ENCODE data around the gene RSBN1. TPM values are rescaled to one million over a fixed set of nuclear protein-coding genes. Genes with fewer than 3 reads are reported as not detected.

RSBN1 gene
- total RNA-seq, 2 donors from 2014 or later: 22.2 to 47.4 TPM

GRCh38 chr1:113836534-113836933 is 24.3 kb upstream of the RSBN1 start:
- Mint-ChIP-seq H3K4me3 (no peak overlapping the region), H3K9me3 (no peaks in the 10 kb centered on the region), H3K36me3 (ENCODE audit: low read depth) (peaks cover 86% of the 10 kb centered on the region), H3K4me1 (no peaks in the 10 kb centered on the region), H3K27me3 (no peaks in the 10 kb centered on the region), H3K27ac (no peak overlapping the region)
- ATAC-seq (replicated peaks): no peak

DNA sequence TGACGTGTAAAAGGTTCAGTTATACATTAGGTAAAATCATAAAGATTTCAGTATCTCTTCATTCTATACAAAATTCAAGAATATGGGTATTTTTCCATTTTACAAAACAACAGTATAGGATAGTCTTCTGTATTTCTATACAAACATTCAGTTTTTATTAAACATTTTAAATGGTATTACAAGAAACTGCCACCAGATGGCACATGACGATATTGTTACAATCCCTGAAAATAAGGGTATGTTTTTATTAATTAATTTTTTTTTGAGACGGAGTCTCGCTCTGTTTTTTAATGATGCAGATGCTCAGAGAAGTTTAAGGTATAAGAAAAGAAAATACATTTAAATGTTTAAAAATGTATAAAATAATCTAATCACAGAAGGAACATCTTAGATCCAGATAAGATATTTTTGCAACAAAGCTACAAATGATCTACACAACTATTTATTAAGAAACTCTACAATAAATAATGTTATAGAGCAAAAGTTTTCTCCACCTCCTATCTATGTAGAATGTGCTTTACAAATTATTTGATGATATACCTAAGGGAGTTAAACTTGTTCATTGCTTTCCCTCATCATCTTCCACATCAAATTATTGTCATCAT is 23.5 kb upstream of the RSBN1 start:
- ATAC-seq (replicated peaks): no peak
- Mint-ChIP-seq H3K27ac (no peak overlapping the region), H3K4me3 (no peak overlapping the region), H3K36me3 (ENCODE audit: low read depth) (peaks cover 85% of the 10 kb centered on the region), H3K27me3 (no peaks in the 10 kb centered on the region), H3K9me3 (no peaks in the 10 kb centered on the region), H3K4me1 (no peaks in the 10 kb centered on the region)

GRCh38 chr1:113834716-113835115 is 22.4 kb upstream of the RSBN1 start:
- Mint-ChIP-seq H3K36me3 (ENCODE audit: low read depth) (peaks cover 81% of the 10 kb centered on the region), H3K9me3 (no peaks in the 10 kb centered on the region), H3K4me3 (no peak overlapping the region), H3K4me1 (no peaks in the 10 kb centered on the region), H3K27ac (no peak overlapping the region), H3K27me3 (no peaks in the 10 kb centered on the region)
- ATAC-seq (replicated peaks): no peak

GRCh38 chr1:113830039-113830438 is 17.8 kb upstream of the RSBN1 start:
- no peak for ATAC-seq (replicated peaks)
- H3K9me3 Mint-ChIP-seq: no peaks in the 10 kb centered on the region
- H3K4me1 Mint-ChIP-seq: no peaks in the 10 kb centered on the region
- no peaks in the 10 kb centered on the region for H3K27me3 Mint-ChIP-seq
- H3K4me3 Mint-ChIP-seq: no peak overlapping the region
- H3K36me3 Mint-ChIP-seq (ENCODE audit: low read depth): peaks cover 81% of the 10 kb centered on the region
- no peak overlapping the region for H3K27ac Mint-ChIP-seq

DNA sequence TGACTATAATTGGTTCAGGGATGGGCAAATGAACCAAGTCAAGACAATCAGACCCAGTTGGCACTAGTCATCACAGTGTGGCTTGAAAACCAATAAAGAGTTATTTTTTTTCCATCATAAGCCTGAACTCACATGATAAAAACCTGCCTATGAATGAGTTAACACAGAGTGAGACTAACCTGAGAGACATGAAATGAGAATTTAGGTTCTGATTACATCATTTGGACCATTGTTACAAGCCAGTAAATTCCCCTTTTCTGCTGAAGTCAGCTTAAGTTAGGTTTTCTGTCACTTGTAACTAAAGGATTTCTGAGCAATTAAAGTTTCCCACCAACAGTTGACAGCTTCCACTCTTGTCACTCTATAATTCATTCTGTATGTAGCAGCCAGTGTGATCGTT is 9.6 kb upstream of the RSBN1 start:
- Mint-ChIP-seq H3K27ac (peak overlapping the region; percentile 61), H3K27me3 (no peaks in the 10 kb centered on the region), H3K4me1 (no peaks in the 10 kb centered on the region), H3K9me3 (no peaks in the 10 kb centered on the region), H3K4me3 (no peak overlapping the region), H3K36me3 (ENCODE audit: low read depth) (peaks cover 88% of the 10 kb centered on the region)
- ATAC-seq (replicated peaks): peak; percentile 52

DNA sequence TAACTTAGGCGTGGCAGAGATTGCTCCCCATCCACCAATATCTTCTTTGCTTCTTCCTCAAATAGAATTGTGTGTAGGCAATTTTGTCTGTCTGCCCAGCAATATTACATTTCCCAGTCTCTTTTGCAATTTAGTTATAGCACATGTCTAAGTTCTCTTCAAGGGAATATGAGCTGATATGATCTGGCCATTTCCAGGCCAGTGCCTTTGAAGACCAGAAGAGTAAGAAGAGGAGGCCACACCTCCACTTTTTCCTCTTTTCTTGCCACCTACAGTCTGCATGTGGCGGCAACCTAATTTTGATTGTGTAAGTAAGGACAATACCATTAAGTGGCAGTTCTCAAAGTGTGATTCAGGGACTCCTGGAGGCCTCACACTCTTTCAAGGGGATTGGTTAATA is 6.3 kb upstream of the RSBN1 start:
- no peaks in the 10 kb centered on the region for H3K27me3 Mint-ChIP-seq
- no peak for ATAC-seq (replicated peaks)
- no peaks in the 10 kb centered on the region for H3K4me1 Mint-ChIP-seq
- H3K27ac Mint-ChIP-seq: no peak overlapping the region
- peaks cover 82% of the 10 kb centered on the region for H3K36me3 Mint-ChIP-seq (ENCODE audit: low read depth)
- no peak overlapping the region for H3K4me3 Mint-ChIP-seq
- no peaks in the 10 kb centered on the region for H3K9me3 Mint-ChIP-seq

- peaks cover 81% of the 10 kb centered on the region for H3K36me3 Mint-ChIP-seq (ENCODE audit: low read depth)
- H3K27me3 Mint-ChIP-seq: no peaks in the 10 kb centered on the region
- ATAC-seq (replicated peaks): no peak
- H3K4me3 Mint-ChIP-seq: peak overlapping the region; percentile 87
- no peaks in the 10 kb centered on the region for H3K9me3 Mint-ChIP-seq
- H3K4me1 Mint-ChIP-seq: peaks cover 14% of the 10 kb centered on the region
- peak overlapping the region; percentile 89 for H3K27ac Mint-ChIP-seq
These were observed 942 bp upstream of the RSBN1 start for GRCh38 chr1:113813218-113813617.

GRCh38 chr1:113812661-113813135 is 422 bp upstream of the RSBN1 start:
- Mint-ChIP-seq H3K36me3 (ENCODE audit: low read depth) (peaks cover 80% of the 10 kb centered on the region), H3K27ac (peak overlapping the region; percentile 89), H3K9me3 (no peaks in the 10 kb centered on the region), H3K4me3 (peak overlapping the region; percentile 87), H3K27me3 (no peaks in the 10 kb centered on the region), H3K4me1 (peaks cover 15% of the 10 kb centered on the region)
- peak; percentile 24 for ATAC-seq (replicated peaks)

DNA sequence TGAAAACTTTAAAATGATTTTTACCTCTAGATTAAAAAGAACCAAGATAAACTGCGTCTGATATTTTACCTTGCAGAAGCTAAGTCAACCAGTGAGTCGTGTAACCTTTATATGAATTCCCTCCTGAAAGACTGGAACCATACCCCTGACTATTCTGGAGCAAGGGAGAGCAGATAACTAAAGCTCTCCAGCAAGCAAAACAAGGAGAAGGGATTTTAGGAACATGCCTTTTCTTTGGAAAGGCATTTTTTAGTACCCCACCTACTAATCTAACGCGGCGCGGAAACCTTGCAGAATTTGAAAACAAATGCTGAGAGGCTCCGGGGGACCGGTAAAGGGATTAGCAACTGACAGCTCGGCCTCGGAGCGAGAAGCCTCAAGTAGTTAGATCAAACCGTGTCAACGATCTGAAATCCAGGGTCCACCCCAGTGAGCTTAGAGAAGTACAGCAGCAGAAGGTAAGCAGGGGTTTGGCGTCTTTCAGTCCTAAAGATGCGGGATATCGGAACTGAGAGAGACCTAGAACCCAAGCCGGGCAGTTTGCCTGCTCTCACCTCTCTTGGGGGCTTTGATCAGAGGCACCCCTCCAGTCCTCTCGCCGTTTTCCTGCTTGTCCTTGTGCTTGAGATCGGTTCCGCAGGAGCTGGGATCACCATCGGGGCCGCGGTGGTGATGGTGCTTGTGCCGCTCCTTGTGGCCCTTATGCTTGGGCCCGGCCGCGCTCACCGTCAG is 954 bp downstream of the RSBN1 start:
- no peaks in the 10 kb centered on the region for H3K9me3 Mint-ChIP-seq
- H3K36me3 Mint-ChIP-seq (ENCODE audit: low read depth): peaks cover 80% of the 10 kb centered on the region
- H3K27me3 Mint-ChIP-seq: no peaks in the 10 kb centered on the region
- ATAC-seq (replicated peaks): peak; percentile 29
- peaks cover 15% of the 10 kb centered on the region for H3K4me1 Mint-ChIP-seq
- H3K27ac Mint-ChIP-seq: peak overlapping the region; percentile 89
- peak overlapping the region; percentile 87 for H3K4me3 Mint-ChIP-seq

- no peaks in the 10 kb centered on the region for H3K9me3 Mint-ChIP-seq
- H3K27ac Mint-ChIP-seq: peak overlapping the region; percentile 75
- no peaks in the 10 kb centered on the region for H3K27me3 Mint-ChIP-seq
- no peak for ATAC-seq (replicated peaks)
- H3K4me3 Mint-ChIP-seq: peak overlapping the region; percentile 87
- peaks cover 21% of the 10 kb centered on the region for H3K4me1 Mint-ChIP-seq
- peaks cover 81% of the 10 kb centered on the region for H3K36me3 Mint-ChIP-seq (ENCODE audit: low read depth)
These were observed 2.3 kb downstream of the RSBN1 start for GRCh38 chr1:113809670-113810602.

GRCh38 chr1:113808450-113809195 is 3.7 kb downstream of the RSBN1 start:
- peak overlapping the region; percentile 75 for H3K27ac Mint-ChIP-seq
- peaks cover 29% of the 10 kb centered on the region for H3K4me1 Mint-ChIP-seq
- no peaks in the 10 kb centered on the region for H3K9me3 Mint-ChIP-seq
- H3K27me3 Mint-ChIP-seq: no peaks in the 10 kb centered on the region
- peaks cover 86% of the 10 kb centered on the region for H3K36me3 Mint-ChIP-seq (ENCODE audit: low read depth)
- peak overlapping the region; percentile 87 for H3K4me3 Mint-ChIP-seq
- ATAC-seq (replicated peaks): peak; percentile 24

GRCh38 chr1:113805639-113806038 is 6.6 kb downstream of the RSBN1 start:
- no peaks in the 10 kb centered on the region for H3K9me3 Mint-ChIP-seq
- no peak for ATAC-seq (replicated peaks)
- no peak overlapping the region for H3K27ac Mint-ChIP-seq
- peak overlapping the region; percentile 48 for H3K4me3 Mint-ChIP-seq
- H3K36me3 Mint-ChIP-seq (ENCODE audit: low read depth): peaks cover 75% of the 10 kb centered on the region
- H3K27me3 Mint-ChIP-seq: no peaks in the 10 kb centered on the region
- peaks cover 45% of the 10 kb centered on the region for H3K4me1 Mint-ChIP-seq

DNA sequence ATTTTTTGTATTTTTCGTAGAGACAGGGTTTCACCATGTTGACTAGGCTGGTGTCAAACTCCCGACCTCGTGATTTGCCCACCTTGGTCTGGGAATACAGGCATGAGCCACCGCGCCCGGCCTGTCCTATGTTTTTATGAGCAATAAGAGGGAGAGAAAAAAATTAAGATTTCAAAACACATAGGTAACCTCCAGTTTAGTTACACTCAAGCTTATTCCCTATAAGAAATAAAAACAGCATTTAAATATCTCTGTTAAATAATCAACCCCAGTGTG is 7.1 kb downstream of the RSBN1 start:
- ATAC-seq (replicated peaks): no peak
- H3K27me3 Mint-ChIP-seq: no peaks in the 10 kb centered on the region
- no peak overlapping the region for H3K27ac Mint-ChIP-seq
- peak overlapping the region; percentile 48 for H3K4me3 Mint-ChIP-seq
- H3K36me3 Mint-ChIP-seq (ENCODE audit: low read depth): peaks cover 72% of the 10 kb centered on the region
- H3K4me1 Mint-ChIP-seq: peaks cover 42% of the 10 kb centered on the region
- no peaks in the 10 kb centered on the region for H3K9me3 Mint-ChIP-seq
